Caco-2 (cell line): Measurements from ENCODE around the gene GADD45G. TPM values are rescaled to one million over a fixed set of nuclear protein-coding genes. Genes with fewer than 3 reads are reported as not detected.

Experiments used
- BruUV-seq: library from RNA; stranded (reverse); fragments of 400-500 nt; replicated peaks from 2 replicates; lab custom pipeline; 2021; lab: Mats Ljungman, UMichigan
- CTCF ChIA-PET: fragments of 300-600 bp; sonication (Branson Sonifier 250); formaldehyde crosslinking; loops from one replicate; lab custom pipeline; 2022; ENCODE audit warnings: antibody characterized with exemption; lab: Charles Lee
- POLR2A ChIA-PET: fragments of 300-600 bp; sonication (Branson Sonifier 250); formaldehyde crosslinking; loops from one replicate; lab custom pipeline; 2022; ENCODE audit warnings: antibody characterized with exemption; lab: Charles Lee
- DNase-seq, 2 experiments: peaks; one replicate each; pipeline versions ENCODE4 v3.0.0 to v3.0.0-alpha.2; 2020 to 2022
- H3K27me3 ChIP-seq: replicated peaks from 2 replicates; pipeline ENCODE4 v1.6.0; 2011; ENCODE audit warnings: low read length; ENCODE audit not compliant: control insufficient read depth, insufficient read depth
- H3K36me3 ChIP-seq: 2 replicates; pipeline ENCODE4 v1.5.1; 2011; ENCODE audit warnings: low read length; ENCODE audit not compliant: control insufficient read depth, insufficient read depth
- H3K4me1 ChIP-seq: fragments of 250-450 bp; sonication (Bioruptor Pico); 2 replicates; pipeline ENCODE4 v1.5.1; 2020; ENCODE audit warnings: mild to moderate bottlenecking
- H3K4me3 ChIP-seq: 2 replicates; pipeline ENCODE4 v1.5.1; 2011; ENCODE audit warnings: low read depth, mild to moderate bottlenecking, control low read depth, low read length
- H3K9me3 ChIP-seq: fragments of 250-450 bp; sonication (Bioruptor Pico); 2 replicates; pipeline ENCODE4 v1.5.1; 2020; ENCODE audit warnings: mild to moderate bottlenecking, moderate library complexity
- H3K27ac Mint-ChIP-seq: one replicate; pipeline ENCODE4 v1.8.0; 2022; ENCODE audit warnings: mixed read lengths; ENCODE audit not compliant: unreplicated experiment
- H3K27me3 Mint-ChIP-seq: one replicate; pipeline ENCODE4 v1.8.0; 2022; ENCODE audit warnings: mixed read lengths; ENCODE audit not compliant: insufficient read depth, unreplicated experiment
- H3K36me3 Mint-ChIP-seq: one replicate; pipeline ENCODE4 v1.8.0; 2022; ENCODE audit warnings: mild to moderate bottlenecking, mixed read lengths; ENCODE audit not compliant: insufficient read depth, unreplicated experiment
- H3K4me1 Mint-ChIP-seq: one replicate; pipeline ENCODE4 v1.8.0; 2022; ENCODE audit warnings: low read depth, mixed read lengths; ENCODE audit not compliant: unreplicated experiment
- H3K4me3 Mint-ChIP-seq: one replicate; pipeline ENCODE4 v1.8.0; 2022; ENCODE audit warnings: mild to moderate bottlenecking, moderate library complexity, mixed read lengths; ENCODE audit not compliant: unreplicated experiment
- H3K9me3 Mint-ChIP-seq: one replicate; pipeline ENCODE4 v1.8.0; 2022; ENCODE audit warnings: mixed read lengths; ENCODE audit not compliant: unreplicated experiment
- CTCF ChIP-seq, 2 experiments: fragments of 200-600 bp in 1 of 2; IDR thresholded peaks; 1 replicate in 1 of 2; 2 replicates in 1 of 2; pipeline versions ENCODE4 v1.5.1 to v1.8.0; 2011 to 2022; ENCODE audit warnings: antibody characterized with exemption in 1 of 2, control low read depth in 1 of 2, inconsistent platforms in 1 of 2, low read depth in 1 of 2, low read length in 1 of 2, mild to moderate bottlenecking in 1 of 2, moderate library complexity in 1 of 2; ENCODE audit not compliant: insufficient read depth in 1 of 2, severe bottlenecking in 1 of 2, unreplicated experiment in 1 of 2
- intact Hi-C: fragments of 100-400 bp; cut with micrococcal nuclease; formaldehyde crosslinking; loops from one replicate; pipeline ENCODE4 v1.10.0; 2022; ENCODE audit not compliant: unreplicated experiment
- total RNA-seq: library from RNA; stranded (reverse); gene quantifications from 2 replicates; pipeline ENCODE4 v1.2.3, GENCODE V29; 2022

GADD45G gene
- total RNA-seq, 1 experiment from 2014 or later = 3.7 TPM

- Histone ChIP-seq H3K27me3 (no peaks in the 10 kb centered on the region), H3K9me3 (no peaks in the 10 kb centered on the region), H3K36me3 (no peaks in the 10 kb centered on the region), H3K4me1 (peaks cover 6% of the 10 kb centered on the region; the same call in 1 of the 2 replicates), H3K4me3 (no peak overlapping the region)
- BruUV-seq = no TSS peak
- Mint-ChIP-seq H3K9me3 (no peaks in the 10 kb centered on the region), H3K27ac (no peak overlapping the region), H3K4me3 (no peak overlapping the region), H3K36me3 (no peaks in the 10 kb centered on the region), H3K4me1 (peaks cover 6% of the 10 kb centered on the region), H3K27me3 (no peaks in the 10 kb centered on the region)
- no peak for DNase-seq
- intact Hi-C loops = no loop called here
- no peak for TF ChIP-seq CTCF (IDR thresholded peaks at IDR 0.05; ENCODE audit: insufficient read depth in 1 of 2, low read depth in 1 of 2, low read length in 1 of 2, severe bottlenecking in 1 of 2, unreplicated experiment in 1 of 2)
- ChIA-PET POLR2A (no interaction called here), CTCF (no interaction called here)
Measured at GRCh38 chr9:89634995-89635742, 30.4 kb downstream of the GADD45G start.

- TF ChIP-seq CTCF (IDR thresholded peaks at IDR 0.05; ENCODE audit: insufficient read depth in 1 of 2, low read depth in 1 of 2, low read length in 1 of 2, severe bottlenecking in 1 of 2, unreplicated experiment in 1 of 2) = no peak
- Mint-ChIP-seq H3K36me3 (no peaks in the 10 kb centered on the region), H3K4me3 (no peak overlapping the region), H3K27ac (no peak overlapping the region), H3K4me1 (peaks cover 6% of the 10 kb centered on the region), H3K9me3 (no peaks in the 10 kb centered on the region), H3K27me3 (no peaks in the 10 kb centered on the region)
- CTCF ChIA-PET = no interaction called here
- H3K4me3 ChIP-seq = no peak overlapping the region
- intact Hi-C loops = no loop called here
- H3K27me3 ChIP-seq = no peaks in the 10 kb centered on the region
- POLR2A ChIA-PET = no interaction called here
- no peaks in the 10 kb centered on the region for H3K36me3 ChIP-seq
- H3K4me1 ChIP-seq = peaks cover 6% of the 10 kb centered on the region; the same call in 1 of the 2 replicates
- no peaks in the 10 kb centered on the region for H3K9me3 ChIP-seq
- BruUV-seq = no TSS peak
- DNase-seq = no peak
Measured at GRCh38 chr9:89635816-89636215, 31.0 kb downstream of the GADD45G start.

GRCh38 chr9:89637787-89638186 is 33.0 kb downstream of the GADD45G start:
- no peak for DNase-seq
- no peak overlapping the region for H3K27ac Mint-ChIP-seq
- no peak overlapping the region for H3K4me3 Mint-ChIP-seq
- no peaks in the 10 kb centered on the region for H3K27me3 ChIP-seq
- ChIA-PET POLR2A (no interaction called here), CTCF (no interaction called here)
- H3K4me1 ChIP-seq = peaks cover 3% of the 10 kb centered on the region; the same call in 1 of the 2 replicates
- H3K4me1 Mint-ChIP-seq = peaks cover 1% of the 10 kb centered on the region
- no peaks in the 10 kb centered on the region for H3K9me3 Mint-ChIP-seq
- intact Hi-C loops = no loop called here
- no TSS peak for BruUV-seq
- no peaks in the 10 kb centered on the region for H3K36me3 ChIP-seq
- H3K27me3 Mint-ChIP-seq = no peaks in the 10 kb centered on the region
- no peak overlapping the region for H3K4me3 ChIP-seq
- no peaks in the 10 kb centered on the region for H3K36me3 Mint-ChIP-seq
- TF ChIP-seq CTCF (IDR thresholded peaks at IDR 0.05; ENCODE audit: insufficient read depth in 1 of 2, low read depth in 1 of 2, low read length in 1 of 2, severe bottlenecking in 1 of 2, unreplicated experiment in 1 of 2) = no peak
- no peaks in the 10 kb centered on the region for H3K9me3 ChIP-seq
